Neural progenitor cell (in vitro differentiated cells): ENCODE measurements around the gene FKBP3. TPM values are rescaled to one million over a fixed set of nuclear protein-coding genes. Genes with fewer than 3 reads are reported as not detected.

Experiments
- DNase-seq: peaks from one replicate; pipeline ENCODE4 v3.0.0-alpha.2; 2016; ENCODE audit warnings: low spot score
- H2AFZ ChIP-seq: fragments of 200-600 bp; sonication (generic); replicated peaks from 2 replicates; pipeline ENCODE4 v1.6.1; 2016; ENCODE audit warnings: antibody characterized with exemption
- H3F3A ChIP-seq: fragments of 200-600 bp; sonication (generic); 2 replicates; pipeline ENCODE4 v1.6.1; 2016; ENCODE audit warnings: antibody characterized with exemption, low read depth
- H3K27ac ChIP-seq: fragments of 200-600 bp; sonication (generic); 2 replicates; pipeline ENCODE4 v1.5.1; 2016; ENCODE audit warnings: mild to moderate bottlenecking
- H3K27me3 ChIP-seq: fragments of 200-600 bp; sonication (generic); 2 replicates; pipeline ENCODE4 v1.6.1; 2016; ENCODE audit warnings: mild to moderate bottlenecking, moderate library complexity
- H3K36me3 ChIP-seq: fragments of 200-600 bp; sonication (generic); 2 replicates; pipeline ENCODE4 v1.5.1; 2016
- H3K4me1 ChIP-seq: fragments of 200-600 bp; sonication (generic); 2 replicates; pipeline ENCODE4 v1.6.1; 2016; ENCODE audit warnings: mixed run types
- H3K4me2 ChIP-seq: fragments of 200-600 bp; sonication (generic); 2 replicates; pipeline ENCODE4 v1.6.1; 2016
- H3K4me3 ChIP-seq: fragments of 200-600 bp; sonication (generic); 2 replicates; pipeline ENCODE4 v1.5.1; 2016
- H3K79me2 ChIP-seq: fragments of 200-600 bp; sonication (generic); 2 replicates; pipeline ENCODE4 v1.6.1; 2016; ENCODE audit warnings: low read depth
- H3K9ac ChIP-seq: fragments of 200-600 bp; sonication (generic); 2 replicates; pipeline ENCODE4 v1.6.1; 2016
- H3K9me3 ChIP-seq: fragments of 200-600 bp; sonication (generic); 2 replicates; pipeline ENCODE4 v1.5.1; 2016; ENCODE audit warnings: low read depth
- H4K20me1 ChIP-seq: fragments of 200-600 bp; sonication (generic); 2 replicates; pipeline ENCODE4 v1.6.1; 2016; ENCODE audit warnings: low read depth
- H3K27ac Mint-ChIP-seq: 3 replicates; pipeline ENCODE4 v1.8.0; 2021; ENCODE audit warnings: mixed read lengths
- H3K27me3 Mint-ChIP-seq: 2 replicates; pipeline ENCODE4 v1.8.0; 2022; ENCODE audit warnings: low read depth, mild to moderate bottlenecking, inconsistent platforms, moderate library complexity, mixed read lengths; ENCODE audit not compliant: insufficient read depth
- H3K36me3 Mint-ChIP-seq: 3 replicates; pipeline ENCODE4 v1.8.0; 2021; ENCODE audit warnings: mixed read lengths
- H3K4me1 Mint-ChIP-seq: 3 replicates; pipeline ENCODE4 v1.8.0; 2021; ENCODE audit warnings: mixed read lengths
- H3K4me3 Mint-ChIP-seq: 3 replicates; pipeline ENCODE4 v1.8.0; 2021; ENCODE audit warnings: mild to moderate bottlenecking, moderate library complexity, mixed read lengths
- H3K9me3 Mint-ChIP-seq: 3 replicates; pipeline ENCODE4 v1.8.0; 2020; ENCODE audit warnings: mixed read lengths
- EZH2 ChIP-seq: fragments of 200-600 bp; sonication (generic); IDR thresholded peaks from 2 replicates; pipeline ENCODE4 v1.6.1; 2017; ENCODE audit warnings: antibody characterized with exemption, mild to moderate bottlenecking, moderate library complexity
- EZH2phosphoT487 ChIP-seq: fragments of 200-600 bp; sonication (generic); IDR thresholded peaks from 2 replicates; pipeline ENCODE4 v1.6.1; 2017; ENCODE audit warnings: antibody characterized with exemption
- total RNA-seq: library from RNA; depleted of rRNA; stranded (reverse); fragments of >200 nt; gene quantifications from 2 replicates; pipeline ENCODE4 v1.2.3, GENCODE V29; 2015; ENCODE audit warnings: low replicate concordance
- TF ChIP-seq, protein P1 (sequence below): fragments of 200-600 bp; sonication (generic); IDR thresholded peaks from 2 replicates; pipeline ENCODE4 v1.5.1; 2017; ENCODE audit warnings: antibody characterized with exemption, mild to moderate bottlenecking

Gene FKBP3
- total RNA-seq, 1 donor from 2014 or later = 209 TPM

GRCh38 chr14:45070215-45070614, 64.1 kb downstream of the FKBP3 start:
- Histone ChIP-seq H3K27me3 (no peaks in the 10 kb centered on the region), H3K79me2 (no peaks in the 10 kb centered on the region)

DNA sequence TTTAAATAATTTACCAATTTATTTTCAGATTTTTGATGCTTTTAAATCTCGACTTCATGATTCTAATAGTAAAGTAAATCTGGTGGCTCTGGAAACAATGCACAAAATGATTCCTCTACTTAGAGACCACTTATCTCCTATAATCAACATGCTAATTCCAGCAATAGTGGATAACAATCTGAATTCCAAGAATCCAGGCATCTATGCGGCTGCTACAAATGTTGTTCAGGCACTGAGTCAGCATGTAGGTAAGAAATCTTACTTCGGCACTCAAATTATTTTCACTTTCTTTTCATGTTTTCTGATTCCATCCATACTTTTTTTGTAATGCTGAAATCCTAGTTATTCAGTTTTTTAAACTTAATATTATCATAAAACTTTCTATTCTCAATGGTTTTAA, 65.9 kb downstream of the FKBP3 start:
- H3K27ac ChIP-seq = no peak overlapping the region
- no peak overlapping the region for H3K9ac ChIP-seq
- no peaks in the 10 kb centered on the region for H4K20me1 ChIP-seq
- H3K79me2 ChIP-seq = no peaks in the 10 kb centered on the region
- Mint-ChIP-seq H3K27me3 (peaks cover 2% of the 10 kb centered on the region), H3K4me1 (no peaks in the 10 kb centered on the region), H3K9me3 (no peaks in the 10 kb centered on the region), H3K27ac (no peak overlapping the region), H3K36me3 (peaks cover 9% of the 10 kb centered on the region), H3K4me3 (no peak overlapping the region)
- H2AFZ ChIP-seq = no peak overlapping the region
- no peak overlapping the region for H3K4me3 ChIP-seq
- H3F3A ChIP-seq = no peaks in the 10 kb centered on the region
- H3K4me1 ChIP-seq = no peaks in the 10 kb centered on the region
- no peaks in the 10 kb centered on the region for H3K27me3 ChIP-seq
- no peaks in the 10 kb centered on the region for H3K9me3 ChIP-seq
- H3K36me3 ChIP-seq = peaks cover 5% of the 10 kb centered on the region
- TF ChIP-seq EZH2phosphoT487 = no peak
- TF ChIP-seq, protein P1, sequence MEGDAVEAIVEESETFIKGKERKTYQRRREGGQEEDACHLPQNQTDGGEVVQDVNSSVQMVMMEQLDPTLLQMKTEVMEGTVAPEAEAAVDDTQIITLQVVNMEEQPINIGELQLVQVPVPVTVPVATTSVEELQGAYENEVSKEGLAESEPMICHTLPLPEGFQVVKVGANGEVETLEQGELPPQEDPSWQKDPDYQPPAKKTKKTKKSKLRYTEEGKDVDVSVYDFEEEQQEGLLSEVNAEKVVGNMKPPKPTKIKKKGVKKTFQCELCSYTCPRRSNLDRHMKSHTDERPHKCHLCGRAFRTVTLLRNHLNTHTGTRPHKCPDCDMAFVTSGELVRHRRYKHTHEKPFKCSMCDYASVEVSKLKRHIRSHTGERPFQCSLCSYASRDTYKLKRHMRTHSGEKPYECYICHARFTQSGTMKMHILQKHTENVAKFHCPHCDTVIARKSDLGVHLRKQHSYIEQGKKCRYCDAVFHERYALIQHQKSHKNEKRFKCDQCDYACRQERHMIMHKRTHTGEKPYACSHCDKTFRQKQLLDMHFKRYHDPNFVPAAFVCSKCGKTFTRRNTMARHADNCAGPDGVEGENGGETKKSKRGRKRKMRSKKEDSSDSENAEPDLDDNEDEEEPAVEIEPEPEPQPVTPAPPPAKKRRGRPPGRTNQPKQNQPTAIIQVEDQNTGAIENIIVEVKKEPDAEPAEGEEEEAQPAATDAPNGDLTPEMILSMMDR = no peak
- no peak for TF ChIP-seq EZH2
- H3K4me2 ChIP-seq = no peak overlapping the region
- DNase-seq = no peak

More at GRCh38 chr14:45070215-45070614, 64.1 kb downstream of the FKBP3 start:
- H3K4me3 Mint-ChIP-seq = no peak overlapping the region
- H3K27ac ChIP-seq = no peak overlapping the region
- no peaks in the 10 kb centered on the region for H4K20me1 ChIP-seq
- no peak overlapping the region for H3K4me2 ChIP-seq
- H3K4me3 ChIP-seq = no peak overlapping the region
- DNase-seq = no peak
- H3K36me3 Mint-ChIP-seq = peaks cover 9% of the 10 kb centered on the region
- no peak for TF ChIP-seq EZH2
- TF ChIP-seq, protein P1 = no peak
- TF ChIP-seq EZH2phosphoT487 = no peak
- H3K9me3 ChIP-seq = no peaks in the 10 kb centered on the region
- no peaks in the 10 kb centered on the region for H3K4me1 ChIP-seq
- no peak overlapping the region for H3K9ac ChIP-seq
- H3F3A ChIP-seq = no peaks in the 10 kb centered on the region
- H3K4me1 Mint-ChIP-seq = no peaks in the 10 kb centered on the region
- no peaks in the 10 kb centered on the region for H3K9me3 Mint-ChIP-seq
- peaks cover 11% of the 10 kb centered on the region for H3K36me3 ChIP-seq
- H3K27me3 Mint-ChIP-seq = peaks cover 2% of the 10 kb centered on the region
- no peak overlapping the region for H3K27ac Mint-ChIP-seq
- no peak overlapping the region for H2AFZ ChIP-seq

- Histone ChIP-seq H3K9me3 (no peaks in the 10 kb centered on the region), H3F3A (no peaks in the 10 kb centered on the region), H3K4me3 (no peak overlapping the region), H3K79me2 (no peaks in the 10 kb centered on the region), H3K27me3 (no peaks in the 10 kb centered on the region), H3K36me3 (peaks cover 5% of the 10 kb centered on the region), H3K9ac (no peak overlapping the region), H3K27ac (no peak overlapping the region), H4K20me1 (no peaks in the 10 kb centered on the region), H3K4me2 (no peak overlapping the region), H3K4me1 (no peaks in the 10 kb centered on the region), H2AFZ (no peak overlapping the region)
- no peak for DNase-seq
- peaks cover 9% of the 10 kb centered on the region for H3K36me3 Mint-ChIP-seq
- peaks cover 2% of the 10 kb centered on the region for H3K27me3 Mint-ChIP-seq
- no peaks in the 10 kb centered on the region for H3K9me3 Mint-ChIP-seq
- no peaks in the 10 kb centered on the region for H3K4me1 Mint-ChIP-seq
- H3K4me3 Mint-ChIP-seq = no peak overlapping the region
- TF ChIP-seq, protein P1 = no peak
- TF ChIP-seq EZH2phosphoT487 (no peak), EZH2 (no peak)
- H3K27ac Mint-ChIP-seq = no peak overlapping the region
These were observed 67.6 kb downstream of the FKBP3 start for GRCh38 chr14:45066667-45067066.
